GM18951 (cell line): ENCODE measurements around the gene PLPP1.

Experiments
- POLR2A ChIP-seq: IDR thresholded peaks from 4 replicates; pipeline ENCODE4 v1.6.1; 2011; ENCODE audit warnings: mild to moderate bottlenecking; ENCODE audit not compliant: insufficient read length, insufficient read depth; ENCODE audit errors: extremely low read depth
- in situ Hi-C: fragments of 300-500 bp; cut with MboI; formaldehyde crosslinking; loops from one replicate; pipeline ENCODE4 v1.12.0; 2022; ENCODE audit warnings: low sequenced_read_pairs, mixed read lengths, inconsistent platforms; ENCODE audit not compliant: unreplicated experiment

Gene PLPP1

DNA sequence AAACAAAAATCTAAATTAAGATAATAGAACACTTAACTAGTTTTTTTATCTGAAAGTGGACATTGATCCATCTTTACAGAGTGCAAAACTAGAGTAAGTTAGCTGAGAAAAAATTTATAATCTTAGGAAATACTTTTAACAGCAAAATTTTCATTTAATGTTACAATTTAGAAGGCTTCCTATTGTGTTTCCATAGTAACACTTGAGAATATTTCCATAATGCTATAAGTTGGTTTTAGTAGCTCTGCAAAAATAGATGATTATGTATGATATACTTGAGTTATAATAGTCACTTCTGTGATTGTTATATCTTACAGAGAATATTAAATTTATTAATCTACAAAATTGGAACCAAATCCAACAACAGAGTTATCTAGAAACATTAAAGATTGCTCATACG is 148.4 kb downstream of the PLPP1 start:
- no peak for TF ChIP-seq POLR2A
- in situ Hi-C loops = no loop called here

GRCh38 chr5:55385846-55386245 is 148.9 kb downstream of the PLPP1 start:
- in situ Hi-C loops = no loop called here
- no peak for TF ChIP-seq POLR2A

DNA sequence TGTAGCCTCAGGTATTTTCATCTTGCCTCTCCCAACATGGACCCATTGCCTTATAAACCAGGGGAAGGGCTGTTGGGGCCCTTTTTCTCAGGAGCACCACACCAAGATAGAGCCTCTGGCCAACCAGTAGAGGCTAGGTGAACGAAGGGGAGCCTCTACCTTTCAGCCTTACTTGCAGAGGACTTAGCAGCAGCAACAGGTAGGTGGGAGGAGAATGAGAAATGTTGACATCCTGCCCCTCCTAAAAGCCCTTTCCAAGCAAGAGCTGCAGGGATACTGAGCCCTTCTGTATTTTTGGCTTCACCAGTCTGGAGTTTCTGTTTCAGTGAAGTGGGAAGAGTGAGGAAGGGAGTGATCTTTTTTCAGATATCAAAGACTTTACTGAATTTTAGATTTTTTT is 149.5 kb downstream of the PLPP1 start:
- in situ Hi-C loops = no loop called here
- TF ChIP-seq POLR2A = no peak

DNA sequence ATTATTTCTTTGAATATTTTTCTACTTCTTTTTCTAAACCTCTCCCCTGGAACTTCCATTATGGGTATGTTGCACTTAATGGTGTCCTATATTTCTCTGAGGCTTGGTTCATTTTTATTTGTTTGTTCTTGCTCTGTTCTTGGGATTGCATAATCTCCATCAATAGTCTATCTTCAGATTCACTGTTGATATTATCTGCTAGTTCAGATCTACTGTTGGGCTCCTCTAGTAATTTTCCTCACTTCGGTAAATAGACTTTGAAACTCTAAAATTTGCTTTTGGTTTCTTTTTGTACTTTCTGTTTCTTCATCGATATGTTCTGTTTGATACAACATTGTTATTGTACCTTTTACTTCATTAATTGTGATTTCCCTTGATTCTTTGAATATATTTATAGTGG is 150.7 kb downstream of the PLPP1 start:
- TF ChIP-seq POLR2A = no peak
- in situ Hi-C loops = no loop called here

DNA sequence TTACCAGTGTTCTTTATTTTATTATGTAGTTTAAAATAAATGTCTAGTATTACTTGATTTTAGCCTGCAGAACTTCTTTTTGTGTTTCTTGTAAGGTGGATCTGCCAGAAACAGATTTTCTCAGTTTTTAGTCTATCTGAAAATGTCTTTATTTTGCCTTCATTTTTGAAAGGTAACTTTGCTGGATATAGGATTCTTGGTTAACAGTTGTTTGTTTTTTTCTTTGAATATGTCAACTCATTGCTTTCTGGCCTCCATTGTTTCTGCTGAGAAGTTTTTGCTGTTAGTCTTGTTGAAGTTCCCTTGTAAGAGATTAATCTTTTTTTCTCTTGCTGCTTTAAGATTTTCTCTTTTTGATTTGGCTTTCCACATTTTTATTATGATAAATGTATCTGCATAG is 151.5 kb downstream of the PLPP1 start:
- in situ Hi-C loops = no loop called here
- no peak for TF ChIP-seq POLR2A

- in situ Hi-C loops = no loop called here
- TF ChIP-seq POLR2A = no peak
These were observed 157.0 kb downstream of the PLPP1 start for GRCh38 chr5:55377810-55378209.
